Stomach (tissue), 4 donors: ENCODE measurements around the gene FBXO36.

Experiments used
- POLR2AphosphoS5 ChIP-seq, 3 donors: sonication (generic); formaldehyde crosslinking; IDR thresholded peaks; one replicate each; pipeline ENCODE4 v1.6.1; 2016; ENCODE audit warnings: antibody characterized with exemption in 3 of 3
- TF ChIP-seq, protein P1 (sequence below), 7 experiments: fragments of 450-650 bp in 4 of 7; fragments of 200-600 bp in 3 of 7; sonication (generic) in 3 of 7; IDR thresholded peaks; one replicate each; pipeline ENCODE4 v1.5.1; 2016 to 2019; ENCODE audit warnings: antibody characterized with exemption in 7 of 7, control low read depth in 2 of 7, mild to moderate bottlenecking in 1 of 7

DNA sequence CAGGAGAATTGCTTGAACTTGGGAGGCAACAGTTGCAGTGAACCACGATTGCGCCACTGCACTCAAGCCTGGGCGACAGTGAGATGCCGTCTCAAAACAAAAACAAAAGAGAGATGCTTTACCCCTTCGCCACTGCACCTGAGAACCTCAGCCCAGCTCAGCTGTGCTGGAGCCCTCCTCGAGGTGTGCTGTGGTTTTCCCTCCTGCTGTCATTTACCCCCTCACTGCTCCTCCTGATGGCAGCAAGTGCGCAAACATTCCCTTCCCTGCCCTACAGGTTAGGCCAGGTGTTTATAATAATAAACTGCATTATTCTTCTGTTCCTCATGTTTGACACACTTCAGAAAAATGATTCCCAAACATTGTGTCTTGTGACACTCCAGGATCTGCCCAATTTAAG lies 8.4 kb downstream of the FBXO36 start:
- TF ChIP-seq, protein P1, sequence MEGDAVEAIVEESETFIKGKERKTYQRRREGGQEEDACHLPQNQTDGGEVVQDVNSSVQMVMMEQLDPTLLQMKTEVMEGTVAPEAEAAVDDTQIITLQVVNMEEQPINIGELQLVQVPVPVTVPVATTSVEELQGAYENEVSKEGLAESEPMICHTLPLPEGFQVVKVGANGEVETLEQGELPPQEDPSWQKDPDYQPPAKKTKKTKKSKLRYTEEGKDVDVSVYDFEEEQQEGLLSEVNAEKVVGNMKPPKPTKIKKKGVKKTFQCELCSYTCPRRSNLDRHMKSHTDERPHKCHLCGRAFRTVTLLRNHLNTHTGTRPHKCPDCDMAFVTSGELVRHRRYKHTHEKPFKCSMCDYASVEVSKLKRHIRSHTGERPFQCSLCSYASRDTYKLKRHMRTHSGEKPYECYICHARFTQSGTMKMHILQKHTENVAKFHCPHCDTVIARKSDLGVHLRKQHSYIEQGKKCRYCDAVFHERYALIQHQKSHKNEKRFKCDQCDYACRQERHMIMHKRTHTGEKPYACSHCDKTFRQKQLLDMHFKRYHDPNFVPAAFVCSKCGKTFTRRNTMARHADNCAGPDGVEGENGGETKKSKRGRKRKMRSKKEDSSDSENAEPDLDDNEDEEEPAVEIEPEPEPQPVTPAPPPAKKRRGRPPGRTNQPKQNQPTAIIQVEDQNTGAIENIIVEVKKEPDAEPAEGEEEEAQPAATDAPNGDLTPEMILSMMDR (IDR thresholded peaks at IDR 0.05): no peak
- no peak for TF ChIP-seq POLR2AphosphoS5 (IDR thresholded peaks at IDR 0.05)
